ENCODE measurements around the gene RGS4. TPM values are rescaled to one million over a fixed set of nuclear protein-coding genes. Genes with fewer than 3 reads are reported as not detected.
A peak's percentile ranks its signal among the peaks of the same experiment; 100 is the strongest.

The RGS4 gene
- not detected for polyA plus RNA-seq (2012; ENCODE audit: insufficient read depth, insufficient read length)

GRCh38 chr1:163069142-163069541, at the start of gene RGS4:
RGS4 (plus strand) TSS chr1:163069361; CDS start chr1:163069485, 124 bp downstream.
- no peak within 1 kb of the TSS for H3K4me3 ChIP-seq (ENCODE audit: low read length)
- DNase-seq (ENCODE audit: low read depth, low spot score), result peak; percentile 21

DNA sequence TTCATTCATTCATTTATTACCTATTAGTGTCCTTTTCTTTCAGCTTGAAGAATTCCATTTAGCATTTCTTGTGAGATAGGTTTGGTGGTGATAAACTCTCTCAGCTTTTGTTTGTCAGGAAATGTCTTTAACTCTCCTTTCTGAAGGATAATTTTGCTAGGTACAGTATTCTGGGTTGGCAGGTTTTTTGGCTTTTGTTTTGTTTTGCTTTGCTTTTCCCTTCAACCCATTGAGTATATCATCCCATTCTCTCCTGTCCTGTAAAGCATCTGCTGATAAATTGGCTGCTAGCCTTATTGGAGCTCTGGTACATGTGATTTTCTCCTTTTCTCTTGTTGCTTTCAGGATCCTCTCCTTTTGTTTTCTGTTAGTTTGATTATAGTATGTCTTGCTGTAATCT, 47.0 kb upstream of the RGS4 start:
- DNase-seq (ENCODE audit: low read depth, low spot score), result no peak
- no peak overlapping the region for H3K4me3 ChIP-seq (ENCODE audit: low read length)

DNA sequence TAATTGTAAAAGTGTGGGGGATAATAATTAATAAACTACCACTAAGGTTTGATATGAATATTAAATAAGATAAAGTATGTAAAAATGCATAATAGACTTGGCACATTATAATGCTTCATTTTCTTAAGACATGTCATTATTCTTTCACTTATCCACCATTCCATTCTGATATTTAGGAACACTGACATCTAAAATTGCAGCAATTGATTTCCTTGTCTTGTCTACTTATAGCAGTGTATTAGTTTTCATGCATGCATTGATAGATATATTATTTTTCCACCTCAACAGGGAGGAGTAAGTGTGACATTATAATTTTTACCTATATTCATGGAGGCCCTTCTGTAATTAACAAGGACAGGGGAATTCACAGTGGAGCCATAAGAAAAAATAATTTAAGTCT, 41.6 kb upstream of the RGS4 start:
- H3K4me3 ChIP-seq (ENCODE audit: low read length), result no peak overlapping the region
- DNase-seq (ENCODE audit: low read depth, low spot score), result no peak

DNA sequence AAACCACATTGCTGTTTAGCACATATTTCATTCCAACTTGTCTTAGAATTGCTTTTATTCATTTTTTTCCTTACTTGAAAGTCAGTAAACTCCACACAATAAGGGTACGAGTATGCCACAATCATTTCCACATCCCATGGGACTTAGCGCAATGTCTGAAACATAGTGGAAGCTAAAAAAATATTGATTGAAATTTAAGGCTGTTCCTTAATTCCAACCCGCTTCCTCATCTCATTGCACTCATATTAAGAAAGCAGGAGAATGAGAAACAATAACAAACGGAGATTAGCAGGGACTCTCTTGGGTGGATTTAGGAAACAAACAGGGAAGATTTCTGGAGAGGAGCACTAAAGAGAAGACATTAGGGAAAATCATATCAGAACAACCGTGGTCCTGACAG, 39.3 kb upstream of the RGS4 start:
- no peak overlapping the region for H3K4me3 ChIP-seq (ENCODE audit: low read length)
- no peak for DNase-seq (ENCODE audit: low read depth, low spot score)

DNA sequence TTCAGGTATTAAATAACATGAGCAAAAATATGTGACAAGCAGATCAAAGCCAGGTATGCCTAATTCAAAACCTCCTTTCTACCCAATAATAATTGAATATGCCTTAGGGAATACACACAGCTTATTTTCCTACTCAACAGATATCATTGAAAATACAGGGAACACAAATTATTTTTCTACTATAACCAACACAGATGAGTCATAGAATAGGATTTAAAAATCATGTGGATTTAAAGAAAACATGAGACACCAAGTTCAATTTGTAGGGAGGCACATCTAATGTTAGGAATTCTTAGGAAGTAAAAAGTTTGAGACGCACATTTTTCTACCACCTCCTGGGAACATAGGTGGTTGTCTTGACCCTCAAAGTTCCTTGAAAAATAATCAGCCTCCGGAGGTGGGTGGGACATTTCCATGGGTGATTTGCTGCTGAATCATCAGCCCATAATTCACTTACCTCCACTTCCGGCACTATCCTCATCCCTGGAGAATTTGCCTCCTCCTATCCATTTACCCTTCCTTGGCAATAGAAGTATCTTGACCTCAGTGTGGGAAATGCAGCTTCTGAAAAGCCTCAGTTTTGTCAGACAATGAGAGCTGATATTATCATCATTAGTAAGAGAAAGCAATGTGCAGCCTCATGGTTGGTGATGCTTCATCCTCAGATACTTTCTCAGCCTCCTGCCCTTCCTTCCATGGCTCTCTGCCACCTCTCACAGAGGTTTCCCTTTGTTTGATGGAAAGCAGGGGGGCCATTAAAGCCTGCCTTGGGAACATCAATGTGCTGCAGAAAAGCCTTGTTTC, 33.5 kb upstream of the RGS4 start:
- H3K4me3 ChIP-seq (ENCODE audit: low read length), result no peak overlapping the region
- DNase-seq (ENCODE audit: low read depth, low spot score), result no peak

- no peak overlapping the region for H3K4me3 ChIP-seq (ENCODE audit: low read length)
- DNase-seq (ENCODE audit: low read depth, low spot score), result no peak
Observed at GRCh38 chr1:163036671-163037070, 32.5 kb upstream of the RGS4 start.

- DNase-seq (ENCODE audit: low read depth, low spot score), result no peak
- no peak overlapping the region for H3K4me3 ChIP-seq (ENCODE audit: low read length)
Observed at GRCh38 chr1:163038928-163039706, 30.0 kb upstream of the RGS4 start.

GRCh38 chr1:163039707-163040093, 29.5 kb upstream of the RGS4 start:
- no peak for DNase-seq (ENCODE audit: low read depth, low spot score)
- H3K4me3 ChIP-seq (ENCODE audit: low read length), result no peak overlapping the region

DNA sequence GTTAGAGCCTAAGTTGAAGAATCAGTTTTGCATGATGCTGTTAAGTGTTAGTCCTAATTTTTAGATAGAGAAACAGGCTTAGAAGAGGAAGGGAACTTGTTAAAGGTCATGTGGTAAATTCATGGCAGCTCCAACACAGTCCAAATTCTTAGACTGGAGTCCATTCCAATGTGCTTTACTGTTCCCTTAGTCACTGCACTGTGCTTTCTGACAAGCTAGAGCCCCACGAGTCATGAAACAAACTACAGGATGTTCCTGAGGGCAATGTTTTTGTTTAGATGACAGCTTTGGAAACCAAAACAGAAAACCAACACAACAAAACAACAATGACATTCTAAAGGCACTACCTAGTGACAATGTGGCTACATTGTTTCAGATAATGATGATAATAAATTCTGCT, 23.1 kb upstream of the RGS4 start:
- no peak for DNase-seq (ENCODE audit: low read depth, low spot score)

DNA sequence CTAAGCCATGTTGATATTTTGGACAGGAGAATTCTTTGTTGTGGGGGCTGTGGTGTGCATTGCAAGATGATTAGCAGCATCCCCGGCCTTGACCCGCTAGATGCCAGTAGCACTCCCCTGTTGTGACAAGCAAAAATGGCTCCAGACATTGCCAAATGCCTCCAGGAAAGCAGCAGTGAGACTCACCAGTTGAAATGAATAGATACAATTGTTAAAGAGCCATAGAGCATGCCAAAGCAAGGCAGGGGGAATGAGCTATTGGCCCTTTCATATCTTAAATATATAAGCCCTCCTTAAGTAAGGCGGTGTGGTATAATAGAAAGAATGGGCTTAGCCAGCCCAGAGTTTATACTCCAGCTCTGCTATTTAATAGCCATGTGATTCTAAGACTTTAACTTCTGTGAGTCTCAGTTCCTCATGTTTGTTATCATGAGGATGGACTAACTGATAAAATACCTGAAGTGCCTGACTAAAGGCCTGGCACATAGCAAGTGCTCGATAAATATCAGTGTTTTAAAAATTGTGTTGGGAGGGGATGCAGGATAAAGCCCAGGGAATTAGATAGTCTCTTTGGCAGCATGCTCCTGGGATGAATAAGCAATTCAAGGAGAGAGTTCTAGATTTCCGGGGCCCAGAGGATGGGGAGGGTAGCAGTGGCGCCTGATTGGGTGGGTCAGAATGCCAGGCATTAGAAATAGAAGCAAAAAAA, 21.1 kb upstream of the RGS4 start:
- H3K4me3 ChIP-seq (ENCODE audit: low read length), result no peak overlapping the region
- no peak for DNase-seq (ENCODE audit: low read depth, low spot score)

More for the DNA sequence above, 23.1 kb upstream of the RGS4 start:
- no peak overlapping the region for H3K4me3 ChIP-seq (ENCODE audit: low read length)

DNA sequence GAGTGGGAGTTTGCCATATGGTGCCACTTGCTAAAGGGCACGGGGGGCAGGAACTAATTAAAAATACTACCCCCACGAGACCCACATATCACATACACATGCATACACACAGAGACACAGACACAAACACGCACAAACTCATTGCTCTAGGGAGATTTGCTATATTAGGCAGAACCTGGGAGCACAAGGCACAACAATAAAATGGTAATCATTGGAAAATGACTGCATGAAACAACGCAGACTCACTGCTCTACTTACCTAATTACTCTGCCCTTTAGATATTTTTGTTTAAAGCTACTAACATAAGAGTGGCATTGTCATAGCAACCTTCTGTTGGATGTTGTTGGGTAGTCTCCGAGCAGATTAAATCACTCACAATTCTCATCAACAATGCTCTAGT, 20.3 kb upstream of the RGS4 start:
- no peak for DNase-seq (ENCODE audit: low read depth, low spot score)
- H3K4me3 ChIP-seq (ENCODE audit: low read length), result no peak overlapping the region

DNA sequence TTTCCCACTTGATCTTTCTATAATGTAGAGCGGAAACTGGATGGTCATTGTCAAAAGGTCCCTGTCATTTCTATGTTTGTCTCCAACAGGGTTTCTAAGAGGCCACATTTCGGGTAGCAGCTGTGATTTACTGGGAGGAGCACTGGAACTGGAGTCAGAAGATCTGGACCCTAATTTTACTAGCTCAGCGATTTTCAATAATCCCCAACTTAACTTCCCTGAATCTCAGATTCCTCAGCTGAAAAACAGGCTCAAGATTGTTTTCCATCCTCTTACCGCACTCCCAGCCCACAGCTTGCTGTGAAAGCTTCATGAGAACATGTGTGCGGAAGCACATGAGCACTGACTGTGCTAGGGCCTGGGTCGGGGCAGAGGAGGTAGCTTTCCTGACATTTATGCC, 19.9 kb upstream of the RGS4 start:
- no peak for DNase-seq (ENCODE audit: low read depth, low spot score)
- H3K4me3 ChIP-seq (ENCODE audit: low read length), result no peak overlapping the region

DNA sequence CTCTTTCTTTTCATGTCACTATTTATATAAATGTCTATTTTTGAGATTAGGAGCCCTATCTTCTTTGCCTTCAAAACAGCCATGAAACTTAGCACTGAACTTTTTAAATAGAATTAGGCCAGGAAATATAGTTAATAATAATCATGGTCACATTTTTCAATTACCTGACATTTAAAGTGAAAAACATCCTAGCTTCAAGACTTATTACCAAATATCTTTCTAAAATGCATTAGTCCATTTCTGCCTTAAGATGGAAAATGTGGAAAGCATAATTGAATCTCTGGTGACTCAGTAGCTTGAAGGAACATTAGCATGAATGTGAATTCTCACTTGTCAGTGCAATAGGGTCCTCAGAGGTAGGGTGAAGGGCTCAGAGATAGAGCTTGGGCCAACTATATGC, 18.7 kb upstream of the RGS4 start:
- no peak overlapping the region for H3K4me3 ChIP-seq (ENCODE audit: low read length)
- DNase-seq (ENCODE audit: low read depth, low spot score), result no peak

DNA sequence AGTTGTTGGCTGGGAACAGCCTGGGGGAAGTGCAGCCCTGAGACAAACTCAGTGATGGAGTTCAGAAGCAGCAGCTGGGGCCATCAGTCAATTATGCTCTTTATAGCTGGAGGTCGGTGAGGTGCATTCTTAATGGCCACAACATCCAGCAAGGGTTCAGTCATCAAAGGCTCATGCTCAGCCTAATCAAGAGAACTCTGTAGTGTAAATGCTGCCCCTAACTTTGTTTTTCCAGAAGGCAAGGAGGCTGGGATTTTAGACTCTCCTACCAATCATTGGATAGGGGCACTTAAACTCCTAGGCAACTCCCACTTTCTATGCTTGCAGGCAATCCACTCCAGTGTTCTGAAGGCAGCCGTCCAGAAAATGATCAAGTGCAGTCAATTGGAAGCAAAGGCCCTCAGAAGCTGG, 15.0 kb upstream of the RGS4 start:
- no peak for DNase-seq (ENCODE audit: low read depth, low spot score)
- no peak overlapping the region for H3K4me3 ChIP-seq (ENCODE audit: low read length)

GRCh38 chr1:163055005-163055404, 14.2 kb upstream of the RGS4 start:
- no peak overlapping the region for H3K4me3 ChIP-seq (ENCODE audit: low read length)
- DNase-seq (ENCODE audit: low read depth, low spot score), result no peak

DNA sequence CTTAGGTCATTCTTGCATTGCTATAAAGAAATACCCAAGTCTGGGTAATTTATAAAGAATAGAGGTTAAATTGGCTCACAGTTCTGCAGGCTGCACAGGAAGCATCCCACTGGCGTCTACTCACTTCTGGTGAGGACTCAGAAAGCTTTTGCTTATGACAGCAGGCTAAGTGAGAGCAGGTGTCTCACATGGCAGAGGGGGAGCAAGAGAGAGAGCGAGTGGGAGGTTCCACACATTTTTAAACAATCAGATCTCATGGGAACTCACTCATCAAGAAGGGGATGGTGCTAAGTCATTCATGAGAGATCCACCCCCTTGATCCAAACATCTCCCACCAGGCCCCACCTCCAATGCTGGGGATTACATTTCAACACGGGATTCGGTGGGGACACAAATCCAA, 13.6 kb upstream of the RGS4 start:
- H3K4me3 ChIP-seq (ENCODE audit: low read length), result no peak overlapping the region

DNA sequence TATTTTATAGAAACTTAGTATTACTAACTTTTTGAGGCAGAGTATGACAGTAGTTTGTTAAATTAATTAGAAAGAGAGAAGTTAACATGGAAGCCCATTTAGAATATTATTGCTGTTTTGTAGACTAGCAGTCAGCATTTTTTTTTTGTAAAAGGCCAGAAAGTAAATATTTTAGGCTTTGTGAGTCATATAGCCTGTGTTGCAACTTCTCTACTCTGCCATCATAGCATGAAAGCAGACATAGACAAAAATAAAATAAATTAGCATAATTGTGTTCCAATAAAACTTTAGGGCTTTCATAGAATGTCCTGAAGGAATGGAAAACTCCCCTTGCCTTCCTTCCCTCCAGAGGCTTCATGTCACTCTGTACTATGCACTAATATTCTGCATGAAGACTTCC, 12.3 kb upstream of the RGS4 start:
- no peak for DNase-seq (ENCODE audit: low read depth, low spot score)

More for the DNA sequence above, 13.6 kb upstream of the RGS4 start:
- no peak for DNase-seq (ENCODE audit: low read depth, low spot score)

DNA sequence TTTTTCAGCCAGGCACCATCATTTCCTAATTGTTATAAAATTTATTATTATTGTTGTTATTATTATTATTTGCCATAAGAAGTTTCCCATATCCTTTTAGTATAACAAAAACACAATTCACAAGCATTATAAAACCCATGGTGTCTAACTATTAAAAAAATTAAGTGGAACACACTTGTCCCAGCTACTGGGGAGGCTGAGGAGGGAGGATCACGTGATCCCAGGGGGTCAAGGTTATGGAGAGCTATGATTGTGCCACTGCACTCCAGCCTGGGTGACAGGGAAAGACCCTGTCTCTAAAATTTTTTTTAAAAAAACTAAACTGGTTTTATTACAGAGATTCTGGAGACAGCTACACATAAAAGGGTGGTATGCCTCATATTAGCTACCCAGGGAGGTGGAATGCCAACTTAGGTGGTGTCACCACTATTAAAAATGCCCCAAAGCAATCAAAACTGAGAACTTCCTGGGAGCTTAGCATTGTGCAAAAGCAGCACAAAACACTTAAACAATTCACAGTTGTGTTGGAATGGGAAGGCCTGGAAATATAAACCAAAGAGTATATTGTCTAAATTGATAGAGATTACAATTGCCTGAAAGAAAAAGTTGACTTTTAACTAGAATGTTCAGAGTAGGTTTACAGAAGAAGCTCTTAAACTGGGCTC, 8.7 kb upstream of the RGS4 start:
- H3K4me3 ChIP-seq (ENCODE audit: low read length), result no peak overlapping the region
- no peak for DNase-seq (ENCODE audit: low read depth, low spot score)

More for the DNA sequence above, 12.3 kb upstream of the RGS4 start:
- H3K4me3 ChIP-seq (ENCODE audit: low read length), result no peak overlapping the region

DNA sequence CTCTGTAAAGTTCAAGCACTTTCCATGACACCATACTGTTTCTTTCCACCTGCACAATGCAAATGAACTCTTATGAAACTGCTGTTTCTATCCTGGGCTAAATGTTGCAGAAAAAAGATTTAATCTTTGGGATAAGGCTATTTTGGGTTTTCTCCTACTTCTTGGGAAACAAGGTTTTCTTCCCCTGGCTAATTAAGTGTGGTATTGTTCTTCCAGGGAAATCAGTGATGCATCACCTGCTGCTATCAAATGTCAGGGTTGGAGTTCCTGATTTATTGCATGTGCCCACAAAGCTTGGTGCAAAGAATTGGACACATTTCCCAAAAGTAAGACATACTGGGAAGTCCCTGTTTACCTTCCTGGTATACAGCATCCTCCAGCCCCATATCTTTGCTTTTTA, 6.0 kb upstream of the RGS4 start:
- H3K4me3 ChIP-seq (ENCODE audit: low read length), result no peak overlapping the region
- DNase-seq (ENCODE audit: low read depth, low spot score), result no peak
